Peyer's patch (tissue), 4 donors: ENCODE results near the gene PRKCA.

Source experiments
- POLR2A ChIP-seq, 2 donors: fragments of 450-650 bp; IDR thresholded peaks; one replicate each; pipeline ENCODE4 v1.5.1; 2017; ENCODE audit warnings: antibody characterized with exemption in 2 of 2, mild to moderate bottlenecking in 2 of 2, moderate library complexity in 2 of 2
- TF ChIP-seq, protein P1 (sequence below), 6 experiments: fragments of 450-650 bp in 4 of 6; fragments of 200-600 bp in 2 of 6; sonication (generic) in 1 of 6; IDR thresholded peaks; one replicate each; pipeline ENCODE4 v1.5.1; 2017 to 2019; ENCODE audit warnings: antibody characterized with exemption in 6 of 6, mild to moderate bottlenecking in 3 of 6, moderate library complexity in 1 of 6

DNA sequence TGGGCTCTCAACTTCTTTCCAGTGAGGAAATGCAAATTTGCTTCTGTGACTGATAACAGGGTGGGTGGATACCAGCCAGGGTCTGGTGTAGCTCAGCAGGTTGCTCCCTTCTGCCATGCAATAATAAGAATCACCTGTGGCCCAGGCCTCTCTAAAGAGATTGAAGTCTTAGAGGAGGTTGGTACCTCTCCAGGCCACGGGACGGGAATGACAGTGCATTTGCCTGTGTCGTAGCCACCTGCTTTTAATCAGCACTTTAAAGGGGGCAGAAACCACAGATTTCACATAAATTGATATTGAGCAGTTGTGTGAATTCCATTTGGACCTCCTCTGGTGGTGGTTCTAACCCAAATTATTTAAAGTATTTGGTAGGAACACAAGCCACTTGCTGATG is 246.9 kb downstream of the PRKCA start:
- no peak for TF ChIP-seq POLR2A (IDR thresholded peaks at IDR 0.05)
- TF ChIP-seq, protein P1, sequence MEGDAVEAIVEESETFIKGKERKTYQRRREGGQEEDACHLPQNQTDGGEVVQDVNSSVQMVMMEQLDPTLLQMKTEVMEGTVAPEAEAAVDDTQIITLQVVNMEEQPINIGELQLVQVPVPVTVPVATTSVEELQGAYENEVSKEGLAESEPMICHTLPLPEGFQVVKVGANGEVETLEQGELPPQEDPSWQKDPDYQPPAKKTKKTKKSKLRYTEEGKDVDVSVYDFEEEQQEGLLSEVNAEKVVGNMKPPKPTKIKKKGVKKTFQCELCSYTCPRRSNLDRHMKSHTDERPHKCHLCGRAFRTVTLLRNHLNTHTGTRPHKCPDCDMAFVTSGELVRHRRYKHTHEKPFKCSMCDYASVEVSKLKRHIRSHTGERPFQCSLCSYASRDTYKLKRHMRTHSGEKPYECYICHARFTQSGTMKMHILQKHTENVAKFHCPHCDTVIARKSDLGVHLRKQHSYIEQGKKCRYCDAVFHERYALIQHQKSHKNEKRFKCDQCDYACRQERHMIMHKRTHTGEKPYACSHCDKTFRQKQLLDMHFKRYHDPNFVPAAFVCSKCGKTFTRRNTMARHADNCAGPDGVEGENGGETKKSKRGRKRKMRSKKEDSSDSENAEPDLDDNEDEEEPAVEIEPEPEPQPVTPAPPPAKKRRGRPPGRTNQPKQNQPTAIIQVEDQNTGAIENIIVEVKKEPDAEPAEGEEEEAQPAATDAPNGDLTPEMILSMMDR (IDR thresholded peaks at IDR 0.05) = no peak
